Activated CD8-positive, alpha-beta memory T cell treated with anti-CD3 and anti-CD28 coated beads, Interleukin-2, amount 50 U/mL, for 1 hour (primary cell): ENCODE measurements around the gene MAPK12.

ENCODE experiments used
- DNase-seq: peaks from one replicate; pipeline ENCODE4 v3.0.0-alpha.2; 2020; ENCODE audit errors: extremely low read depth

The MAPK12 gene

DNA sequence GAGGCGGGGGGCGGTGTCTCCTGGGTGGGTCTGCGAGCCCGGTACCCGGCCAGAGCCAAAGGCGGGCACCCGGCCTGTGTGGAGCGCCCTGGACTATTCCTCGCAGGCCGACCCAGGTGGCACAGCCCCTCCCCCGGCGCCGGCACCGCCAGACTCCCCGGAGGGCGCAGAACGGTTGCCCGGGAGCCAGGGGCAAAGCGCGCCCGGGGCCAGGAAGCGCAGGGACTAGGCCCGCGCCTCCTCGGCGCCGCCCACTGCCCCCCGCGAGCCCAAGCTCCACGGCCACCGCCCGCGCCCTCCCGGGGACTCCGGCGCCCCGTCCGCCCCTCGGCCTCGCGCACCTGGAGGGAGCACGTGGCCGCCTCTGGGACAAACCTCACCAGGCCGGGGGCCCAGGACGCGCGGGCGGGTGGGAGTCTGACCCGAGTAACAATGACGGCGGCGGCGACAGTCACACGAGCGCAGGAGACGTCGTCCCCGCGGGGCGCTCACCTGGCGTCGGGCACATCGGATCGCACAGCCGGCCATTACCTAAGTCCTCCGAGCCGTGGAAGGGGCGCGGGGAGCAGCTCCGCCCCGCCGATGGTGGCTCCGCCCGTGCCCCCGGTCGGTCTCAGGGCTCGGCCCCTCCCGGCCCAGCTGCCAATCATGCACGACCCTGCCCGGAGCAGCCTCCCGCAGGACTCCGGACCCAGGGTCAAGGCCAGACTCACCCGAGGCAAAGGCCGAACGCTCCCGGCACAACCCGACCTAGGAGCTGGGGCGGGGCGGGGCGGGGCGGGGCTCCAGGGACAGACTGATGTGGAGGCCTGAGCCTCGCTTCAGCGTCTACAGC lies 38.5 kb upstream of the MAPK12 start:
- no peak for DNase-seq

GRCh38 chr22:50298937-50299784 lies 37.7 kb upstream of the MAPK12 start:
- no peak for DNase-seq

- no peak for DNase-seq
Observed at GRCh38 chr22:50298266-50298637, 36.8 kb upstream of the MAPK12 start.

GRCh38 chr22:50297510-50298265 lies 36.2 kb upstream of the MAPK12 start:
- DNase-seq: no peak

GRCh38 chr22:50296658-50297490 lies 35.4 kb upstream of the MAPK12 start:
- DNase-seq: no peak

- DNase-seq: no peak
Observed at GRCh38 chr22:50294319-50294656, 32.8 kb upstream of the MAPK12 start.

DNA sequence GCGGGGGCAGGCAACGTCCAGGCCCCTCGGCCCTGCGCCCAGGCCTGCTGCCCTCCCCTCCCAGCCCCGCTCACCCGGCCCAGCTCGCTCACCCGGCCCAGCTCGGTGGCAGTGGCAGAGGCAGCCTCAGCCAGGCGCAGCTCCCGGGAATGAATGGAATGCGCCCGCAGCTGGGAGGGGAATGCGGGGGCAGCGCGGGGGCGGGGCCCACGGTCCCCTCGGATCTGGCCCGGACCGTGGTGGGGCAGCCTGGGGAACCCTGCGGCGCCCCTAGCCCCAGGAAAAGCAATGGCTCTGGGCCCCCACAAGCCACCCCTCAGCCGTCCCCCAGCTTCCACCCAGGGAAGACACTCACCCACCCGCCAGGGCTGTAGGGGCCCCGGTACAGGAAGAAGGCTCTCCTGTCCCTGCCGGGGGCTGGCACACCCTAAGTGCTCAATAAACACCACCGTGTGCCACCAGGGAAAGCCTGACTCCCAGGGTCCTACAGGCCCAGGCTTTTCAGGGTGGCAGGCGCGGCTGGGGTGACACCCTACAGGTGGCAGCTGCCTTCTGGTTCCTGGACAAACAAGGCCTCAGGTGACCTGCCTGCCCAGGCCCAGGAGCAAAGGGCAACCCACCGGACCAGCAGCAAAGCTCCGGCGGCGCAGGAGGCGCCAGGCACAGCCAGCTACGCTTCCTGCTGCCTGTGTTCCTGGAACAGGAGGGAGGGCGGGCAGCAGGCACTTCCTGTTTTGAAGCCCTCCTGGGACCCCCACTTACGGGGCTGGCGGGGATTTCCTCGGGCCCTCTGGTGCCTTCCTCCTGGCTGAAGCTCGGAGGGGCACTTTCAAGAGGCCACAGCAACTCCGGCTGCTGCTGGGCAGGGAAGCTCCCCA lies 32.2 kb upstream of the MAPK12 start:
- DNase-seq: no peak

- DNase-seq: no peak
Observed at GRCh38 chr22:50292643-50293440, 31.4 kb upstream of the MAPK12 start.

DNA sequence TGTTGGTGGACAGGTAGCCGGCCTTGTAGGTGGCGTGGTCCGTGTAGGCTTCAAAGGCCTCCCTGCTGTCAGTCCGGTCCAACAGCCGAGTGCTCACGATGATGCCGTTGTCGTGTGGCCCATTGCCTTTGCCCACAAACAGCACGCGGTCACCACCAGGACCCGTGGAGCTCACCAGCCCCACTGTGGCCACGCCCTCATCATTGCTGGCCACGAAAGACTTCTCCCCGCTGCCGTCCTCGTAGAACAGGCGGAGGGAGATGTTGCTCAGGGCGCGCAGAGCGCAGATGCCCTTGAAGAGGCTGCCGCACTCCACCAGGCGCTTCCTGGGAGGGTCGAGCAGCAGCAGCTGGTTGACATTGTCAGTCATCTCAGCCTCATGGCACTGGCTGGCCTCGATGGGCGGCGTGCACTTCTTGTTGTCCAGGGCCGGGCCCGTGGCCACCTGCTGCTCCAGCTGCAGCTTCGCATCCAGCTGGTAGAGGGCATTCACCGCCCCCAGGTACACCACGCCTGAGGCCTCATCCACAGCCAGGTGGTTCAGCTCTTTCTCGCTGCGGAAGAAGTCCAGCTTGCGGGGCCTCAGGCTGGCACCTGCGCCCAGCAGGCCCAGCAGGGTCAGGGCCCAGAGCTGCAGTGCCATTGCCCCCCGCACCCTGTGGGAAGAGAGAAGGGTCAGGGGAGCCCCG lies 28.6 kb upstream of the MAPK12 start:
- no peak for DNase-seq

- no peak for DNase-seq
Observed at GRCh38 chr22:50289151-50289941, 27.9 kb upstream of the MAPK12 start.

DNA sequence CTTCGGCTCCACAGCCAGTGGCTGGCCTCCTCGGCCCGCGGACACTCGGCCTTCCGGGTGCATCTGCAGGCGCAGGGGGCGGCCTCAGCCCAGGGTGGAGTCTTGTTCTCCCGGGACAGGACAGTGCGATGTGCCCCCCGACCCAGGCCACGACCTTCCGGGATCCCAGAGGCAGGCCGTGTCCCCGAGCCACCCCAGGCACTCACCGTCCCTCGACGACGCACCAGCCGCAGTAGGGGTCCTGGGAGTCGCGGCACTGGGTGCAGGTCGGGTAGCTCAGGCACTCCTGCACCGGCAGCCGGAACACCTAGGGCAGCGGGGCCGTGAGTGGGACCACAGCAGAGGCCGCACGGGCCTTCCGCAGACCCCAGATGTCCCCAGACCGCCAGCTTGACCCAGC lies 26.2 kb upstream of the MAPK12 start:
- DNase-seq: no peak

GRCh38 chr22:50286701-50287318 lies 25.3 kb upstream of the MAPK12 start:
- no peak for DNase-seq

DNA sequence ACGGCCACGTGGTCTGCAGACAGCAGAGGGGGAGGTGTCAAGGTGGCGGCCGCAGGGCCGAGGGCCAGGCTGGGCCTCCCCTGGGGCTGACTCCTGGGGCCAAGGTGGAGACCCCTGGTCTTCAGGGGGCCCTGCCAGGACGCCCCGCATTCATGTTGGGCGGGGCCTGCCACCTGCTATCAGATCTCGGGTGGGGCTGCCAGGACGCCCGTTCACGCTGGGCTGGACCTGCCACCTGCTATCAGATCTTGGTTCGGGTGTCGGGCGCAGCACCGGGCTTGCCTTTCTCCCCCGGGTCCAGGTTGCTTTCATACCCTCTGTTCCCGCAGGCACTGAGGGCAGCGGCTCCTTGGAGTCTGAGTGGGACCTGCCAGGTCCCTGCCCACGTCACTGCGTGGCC lies 24.8 kb upstream of the MAPK12 start:
- DNase-seq: no peak

GRCh38 chr22:50285568-50286229 lies 24.2 kb upstream of the MAPK12 start:
- no peak for DNase-seq

DNA sequence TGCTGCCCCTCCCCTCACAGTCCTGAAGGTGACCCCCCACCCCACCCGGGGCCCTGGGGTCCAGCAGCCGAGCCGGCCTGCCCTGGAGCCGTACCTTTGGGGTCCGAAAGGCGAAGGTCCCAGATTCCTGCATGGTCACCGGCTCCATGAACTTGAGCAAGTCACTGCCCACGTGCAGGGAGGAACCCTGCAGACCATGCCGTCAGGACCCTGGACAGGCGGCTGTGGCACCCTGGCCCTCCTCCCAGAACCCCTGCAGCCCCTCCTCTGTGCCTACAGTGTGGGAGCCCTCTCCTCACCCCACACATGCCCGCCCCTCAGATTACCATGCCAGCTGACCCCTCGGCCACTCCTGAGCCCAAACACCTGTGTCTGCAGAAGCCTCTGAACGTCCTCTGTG lies 23.0 kb upstream of the MAPK12 start:
- no peak for DNase-seq

GRCh38 chr22:50283821-50284220 lies 22.3 kb upstream of the MAPK12 start:
- no peak for DNase-seq
